H1 (cell line): ENCODE data around the gene PCID2.

Experiments
- CBX5 ChIP-seq: fragments of 300-800, 300-1000 bp; sonication (generic); IDR thresholded peaks from 2 replicates; pipeline ENCODE4 v1.7.1; 2016; ENCODE audit warnings: antibody characterized with exemption, low read length, low read depth
- KDM5A ChIP-seq: fragments of 200-600 bp; IDR thresholded peaks from 2 replicates; pipeline ENCODE4 v1.7.1; 2012; ENCODE audit warnings: mild to moderate bottlenecking, low read length, inconsistent platforms, mixed read lengths
- POLR2A ChIP-seq, 2 experiments: IDR thresholded peaks; 1 replicate in 1 of 2; 2 replicates in 1 of 2; pipeline ENCODE4 v1.6.1; 2011; ENCODE audit warnings: low read depth in 2 of 2, low read length in 2 of 2, mild to moderate bottlenecking in 2 of 2; ENCODE audit errors: control extremely low read depth in 1 of 2
- POLR2AphosphoS5 ChIP-seq: IDR thresholded peaks from 2 replicates; pipeline ENCODE4 v1.6.1; 2011; ENCODE audit warnings: low read depth, low read length
- SP1 ChIP-seq: IDR thresholded peaks from 2 replicates; pipeline ENCODE4 v1.6.1; 2011; ENCODE audit warnings: low read depth, low read length
- USF2 ChIP-seq: IDR thresholded peaks from 2 replicates; pipeline ENCODE4 v1.6.1; 2011; ENCODE audit warnings: low read length, improper control_type of control experiment

- no peak for TF ChIP-seq POLR2AphosphoS5
- no peak for TF ChIP-seq KDM5A
- TF ChIP-seq CBX5: no peak
- TF ChIP-seq SP1: no peak
- no peak for TF ChIP-seq USF2
- no peak for TF ChIP-seq POLR2A (IDR thresholded peaks at IDR 0.05; ENCODE audit: control extremely low read depth in 1 of 2, low read depth in 2 of 2, low read length in 2 of 2)
Observed at GRCh38 chr13:113151745-113152690, 56.5 kb downstream of the PCID2 start.
